Body of pancreas (tissue), 4 donors: ENCODE results near the gene SOD2. TPM values are rescaled to one million over a fixed set of nuclear protein-coding genes. Genes with fewer than 3 reads are reported as not detected.
"Not testable (repeated sequence)": the region's sequence is repeated elsewhere in the genome, so short reads cannot be mapped to it uniquely, and the experiment has no call there.

Experiments
- ATAC-seq: fragments of 150-250 bp; one replicate; pipeline ENCODE4 v1.9.1; 2016
- DNase-seq, 4 donors: peaks; one replicate each; pipeline ENCODE4 v3.0.0-alpha.2; 2019
- H3K27ac ChIP-seq, 4 donors: fragments of 200-600 bp; sonication (generic); 1 replicate in 3 of 4; 2 replicates in 1 of 4; pipeline versions ENCODE4 v1.5.1 to v1.6.1; 2016 to 2019; ENCODE audit warnings: mild to moderate bottlenecking in 1 of 4, mixed read lengths in 1 of 4, moderate library complexity in 1 of 4
- H3K27me3 ChIP-seq, 2 donors: fragments of 200-600 bp; sonication (generic); one replicate each; pipeline ENCODE4 v1.6.0; 2016; ENCODE audit warnings: mild to moderate bottlenecking in 1 of 2
- H3K36me3 ChIP-seq, 2 donors: fragments of 200-600 bp; sonication (generic); replicated peaks in 1 of 2; 2 replicates each; pipeline ENCODE4 v1.5.1; 2016; ENCODE audit warnings: low read depth in 2 of 2; ENCODE audit not compliant: insufficient read depth in 1 of 2
- H3K4me1 ChIP-seq: fragments of 200-600 bp; sonication (generic); one replicate; pipeline ENCODE4 v1.6.0; 2016
- H3K4me3 ChIP-seq, 2 donors: fragments of 200-600 bp; sonication (generic); 1 replicate in 1 of 2; 2 replicates in 1 of 2; pipeline ENCODE4 v1.5.1; 2016 to 2019
- H3K9me3 ChIP-seq, 3 donors: fragments of 200-600 bp; sonication (generic); 1 replicate in 2 of 3; 2 replicates in 1 of 3; pipeline ENCODE4 v1.5.1; 2016
- CTCF ChIP-seq, 7 experiments: fragments of 450-650 bp in 4 of 7; fragments of 200-600 bp in 3 of 7; sonication (generic) in 3 of 7; IDR thresholded peaks; one replicate each; pipeline ENCODE4 v1.5.1; 2016 to 2019; ENCODE audit warnings: antibody characterized with exemption in 7 of 7
- POLR2A ChIP-seq, 3 donors: fragments of 450-650 bp; IDR thresholded peaks; one replicate each; pipeline ENCODE4 v1.6.1; 2016; ENCODE audit warnings: antibody characterized with exemption in 3 of 3, mild to moderate bottlenecking in 2 of 3
- WGBS, 2 donors: methylation state at CpG; one replicate each; pipeline ENCODE4 v1.1.5; 2017; 5-methylcytosine and 5-hydroxymethylcytosine counted together
- intact Hi-C: fragments of 100-400 bp; cut with DNase I; formaldehyde crosslinking; loops from one replicate; pipeline ENCODE4 v1.15.1; 2023
- total RNA-seq, 2 donors: library from RNA; depleted of rRNA; stranded (reverse); fragments of >200 nt; gene quantifications; one replicate each; pipeline ENCODE4 v1.1.0, GENCODE V29; 2016

The SOD2 gene
- total RNA-seq, 2 donors from 2014 or later: 70.5 to 171 TPM

GRCh38 chr6:159722655-159723054 lies 29.6 kb upstream of the SOD2 start:
- no peak for DNase-seq
- Histone ChIP-seq H3K27ac (no peak overlapping the region), H3K27me3 (no peaks in the 10 kb centered on the region), H3K9me3 (no peaks in the 10 kb centered on the region), H3K36me3 (no peaks in the 10 kb centered on the region), H3K4me3 (no peak overlapping the region), H3K4me1 (peaks cover 48% of the 10 kb centered on the region)
- TF ChIP-seq POLR2A (IDR thresholded peaks at IDR 0.05): no peak
- no peak for TF ChIP-seq CTCF (IDR thresholded peaks at IDR 0.05)
- intact Hi-C loops: no loop called here
- no peak for ATAC-seq

GRCh38 chr6:159721981-159722380 lies 28.9 kb upstream of the SOD2 start:
- ATAC-seq, H3K36me3 ChIP-seq, H3K27me3 ChIP-seq, DNase-seq, H3K4me3 ChIP-seq, H3K9me3 ChIP-seq, H3K27ac ChIP-seq, intact Hi-C loops: not testable (repeated sequence)
- H3K4me1 ChIP-seq: peaks cover 54% of the 10 kb centered on the region
- WGBS, 2 donors: 97 to 100% methylated on average over 3 of the region's 3 CpGs

GRCh38 chr6:159720708-159721107 lies 27.7 kb upstream of the SOD2 start:
- ATAC-seq (no peak), DNase-seq (peak; percentile 52 to 76 (median 58))
- no peaks in the 10 kb centered on the region for H3K36me3 ChIP-seq
- no peaks in the 10 kb centered on the region for H3K27me3 ChIP-seq
- no peak for TF ChIP-seq POLR2A (IDR thresholded peaks at IDR 0.05)
- TF ChIP-seq CTCF (IDR thresholded peaks at IDR 0.05): peak; percentile 12 to 72 (median 45)
- WGBS, 2 donors: 33 to 48% methylated on average over 7 of the region's 7 CpGs
- no peak overlapping the region for H3K27ac ChIP-seq
- peaks cover 63% of the 10 kb centered on the region for H3K4me1 ChIP-seq
- no peak overlapping the region for H3K4me3 ChIP-seq
- intact Hi-C loops: no loop called here
- H3K9me3 ChIP-seq: no peaks in the 10 kb centered on the region

- 96% methylated on average over 7 of the region's 7 CpGs for WGBS, 2 donors
- intact Hi-C loops: no loop called here
- no peak for ATAC-seq
- Histone ChIP-seq H3K27ac (peak overlapping the region in 1 of 4 donors; percentile 24), H3K4me3 (no peak overlapping the region), H3K9me3 (no peaks in the 10 kb centered on the region), H3K4me1 (peaks cover 66% of the 10 kb centered on the region), H3K36me3 (no peaks in the 10 kb centered on the region), H3K27me3 (no peaks in the 10 kb centered on the region)
- DNase-seq: no peak
- TF ChIP-seq CTCF (IDR thresholded peaks at IDR 0.05): no peak
- no peak for TF ChIP-seq POLR2A (IDR thresholded peaks at IDR 0.05)
Observed at GRCh38 chr6:159719287-159719686, 26.2 kb upstream of the SOD2 start.

GRCh38 chr6:159718634-159719033 lies 25.6 kb upstream of the SOD2 start:
- WGBS, 2 donors: 38 to 47% methylated on average over 3 of the region's 3 CpGs
- DNase-seq (no peak), ATAC-seq (no peak)
- no peaks in the 10 kb centered on the region for H3K36me3 ChIP-seq
- H3K9me3 ChIP-seq: no peaks in the 10 kb centered on the region
- intact Hi-C loops: no loop called here
- H3K4me3 ChIP-seq: no peak overlapping the region
- H3K4me1 ChIP-seq: peaks cover 66% of the 10 kb centered on the region
- TF ChIP-seq CTCF (IDR thresholded peaks at IDR 0.05) (no peak), POLR2A (IDR thresholded peaks at IDR 0.05) (no peak)
- no peaks in the 10 kb centered on the region for H3K27me3 ChIP-seq
- H3K27ac ChIP-seq: peak overlapping the region in 2 of 4 donors; percentile 24 to 45
